CD14-positive monocyte (primary cell): Measurements from ENCODE around the gene CHCHD6. TPM values are rescaled to one million over a fixed set of nuclear protein-coding genes. Genes with fewer than 3 reads are reported as not detected.
A peak's percentile ranks its signal among the peaks of the same experiment; 100 is the strongest.

Source experiments
- DNase-seq, 3 donors: peaks; one replicate each; pipeline ENCODE4 v3.0.0-alpha.2; 2011 to 2022
- H2AFZ ChIP-seq: 2 replicates; pipeline ENCODE4 v1.6.0; 2012; ENCODE audit warnings: mild to moderate bottlenecking, low read depth, low read length, inconsistent platforms; ENCODE audit not compliant: insufficient read depth, poor library complexity, severe bottlenecking
- H3K27ac ChIP-seq, 2 donors: 1 replicate in 1 of 2; 2 replicates in 1 of 2; pipeline ENCODE4 v1.5.1; 2012 to 2013; ENCODE audit warnings: low read length in 2 of 2, control low read depth in 1 of 2, inconsistent platforms in 1 of 2, low read depth in 1 of 2, mild to moderate bottlenecking in 1 of 2
- H3K27me3 ChIP-seq, 2 donors: one replicate each; pipeline versions ENCODE4 v1.6.0 to v1.6.1; 2011 to 2013; ENCODE audit warnings: low read length in 2 of 2; ENCODE audit not compliant: control insufficient read depth in 2 of 2, insufficient read depth in 2 of 2
- H3K36me3 ChIP-seq, 2 donors: replicated peaks in 1 of 2; 1 replicate in 1 of 2; 2 replicates in 1 of 2; pipeline versions ENCODE4 v1.5.1 to v1.6.1; 2012 to 2013; ENCODE audit warnings: low read length in 2 of 2, control low read depth in 1 of 2, inconsistent platforms in 1 of 2, mild to moderate bottlenecking in 1 of 2; ENCODE audit not compliant: insufficient read depth in 2 of 2, control insufficient read depth in 1 of 2
- H3K4me1 ChIP-seq, 2 donors: 1 replicate in 1 of 2; 2 replicates in 1 of 2; pipeline versions ENCODE4 v1.5.1 to v1.6.1; 2012 to 2013; ENCODE audit warnings: low read length in 2 of 2, control low read depth in 1 of 2, inconsistent platforms in 1 of 2, mild to moderate bottlenecking in 1 of 2, moderate library complexity in 1 of 2; ENCODE audit not compliant: insufficient read depth in 2 of 2, control insufficient read depth in 1 of 2
- H3K4me2 ChIP-seq: replicated peaks from 2 replicates; pipeline ENCODE3; 2012; ENCODE audit warnings: low read length, moderate library complexity, mild to moderate bottlenecking; ENCODE audit not compliant: poor library complexity, severe bottlenecking; ENCODE audit errors: extremely low read depth
- H3K4me3 ChIP-seq, 3 experiments: fragments of 200-600 bp in 1 of 3; sonication (generic) in 1 of 3; replicated peaks in 1 of 3; 1 replicate in 2 of 3; 2 replicates in 1 of 3; pipeline ENCODE4 v1.5.1; 2011 to 2013; ENCODE audit warnings: low read length in 3 of 3, mild to moderate bottlenecking in 3 of 3, control low read depth in 2 of 3, low read depth in 2 of 3, inconsistent platforms in 1 of 3, moderate library complexity in 1 of 3
- H3K79me2 ChIP-seq: 2 replicates; pipeline ENCODE4 v1.6.0; 2012; ENCODE audit warnings: mild to moderate bottlenecking, control low read depth, inconsistent platforms, low read length, moderate library complexity; ENCODE audit not compliant: insufficient read depth
- H3K9ac ChIP-seq: 2 replicates; pipeline ENCODE4 v1.6.0; 2017; ENCODE audit warnings: low read length, mild to moderate bottlenecking; ENCODE audit not compliant: insufficient read depth, poor library complexity, severe bottlenecking
- H3K9me3 ChIP-seq, 2 donors: replicated peaks in 1 of 2; 1 replicate in 1 of 2; 2 replicates in 1 of 2; pipeline versions ENCODE4 v1.5.1 to v1.6.1; 2012 to 2013; ENCODE audit warnings: low read length in 2 of 2, control low read depth in 1 of 2; ENCODE audit not compliant: control insufficient read depth in 1 of 2, insufficient read depth in 1 of 2
- H4K20me1 ChIP-seq: 2 replicates; pipeline ENCODE4 v1.6.0; 2012; ENCODE audit warnings: mild to moderate bottlenecking, low read length, control low read depth, moderate library complexity; ENCODE audit not compliant: insufficient read depth
- H3K27ac Mint-ChIP-seq, 7 donors: one replicate each; pipeline ENCODE4 v1.8.0; 2020; ENCODE audit warnings: mild to moderate bottlenecking in 7 of 7, mixed read lengths in 7 of 7, moderate library complexity in 6 of 7, inconsistent platforms in 2 of 7
- H3K27me3 Mint-ChIP-seq, 3 donors: one replicate each; pipeline ENCODE4 v1.8.0; 2021 to 2022; ENCODE audit warnings: low read depth in 3 of 3, mild to moderate bottlenecking in 3 of 3, mixed read lengths in 3 of 3, moderate library complexity in 3 of 3, inconsistent platforms in 1 of 3
- H3K36me3 Mint-ChIP-seq, 2 donors: one replicate each; pipeline ENCODE4 v1.8.0; 2020; ENCODE audit warnings: mixed read lengths in 2 of 2, inconsistent platforms in 1 of 2, mild to moderate bottlenecking in 1 of 2
- H3K4me1 Mint-ChIP-seq: one replicate; pipeline ENCODE4 v1.8.0; 2020; ENCODE audit warnings: mild to moderate bottlenecking, mixed read lengths
- H3K4me3 Mint-ChIP-seq, 2 donors: one replicate each; pipeline ENCODE4 v1.8.0; 2020; ENCODE audit warnings: mild to moderate bottlenecking in 2 of 2, mixed read lengths in 2 of 2, moderate library complexity in 1 of 2
- H3K9me3 Mint-ChIP-seq, 7 donors: one replicate each; pipeline ENCODE4 v1.8.0; 2020 to 2022; ENCODE audit warnings: mixed read lengths in 7 of 7, mild to moderate bottlenecking in 6 of 7, moderate library complexity in 6 of 7, inconsistent platforms in 2 of 7
- WGBS: methylation state at CpG from one replicate; pipeline ENCODE4 v1.1.5; 2013; ENCODE audit warnings: missing lambda C conversion rate; ENCODE audit not compliant: insufficient coverage; 5-methylcytosine and 5-hydroxymethylcytosine counted together
- intact Hi-C, 2 donors: fragments of 100-400 bp; cut with micrococcal nuclease; formaldehyde crosslinking; loops; one replicate each; pipeline versions ENCODE4 v1.15.0 to v1.15.1; 2023
- polyA plus RNA-seq, 3 donors: library from polyadenylated mRNA; depleted of rRNA in 1 of 3; unstranded in 2 of 3; stranded (reverse) in 1 of 3; fragments of 300-500 nt in 2 of 3; fragments of >200 nt in 1 of 3; fragmentation: Illumina TruSeq in 2 of 3; gene quantifications; 1 replicate in 2 of 3; 2 replicates in 1 of 3; pipeline ENCODE4 v1.2.3, GENCODE V29; 2012 to 2021
- TF ChIP-seq, protein P1 (sequence below): fragments of 200-600 bp; IDR thresholded peaks from one replicate; pipeline ENCODE4 v1.8.0; 2022; ENCODE audit warnings: antibody characterized with exemption, mild to moderate bottlenecking

CHCHD6 gene
- polyA plus RNA-seq, 3 donors: 1.1 to 1.8 (median 1.8) TPM

DNA sequence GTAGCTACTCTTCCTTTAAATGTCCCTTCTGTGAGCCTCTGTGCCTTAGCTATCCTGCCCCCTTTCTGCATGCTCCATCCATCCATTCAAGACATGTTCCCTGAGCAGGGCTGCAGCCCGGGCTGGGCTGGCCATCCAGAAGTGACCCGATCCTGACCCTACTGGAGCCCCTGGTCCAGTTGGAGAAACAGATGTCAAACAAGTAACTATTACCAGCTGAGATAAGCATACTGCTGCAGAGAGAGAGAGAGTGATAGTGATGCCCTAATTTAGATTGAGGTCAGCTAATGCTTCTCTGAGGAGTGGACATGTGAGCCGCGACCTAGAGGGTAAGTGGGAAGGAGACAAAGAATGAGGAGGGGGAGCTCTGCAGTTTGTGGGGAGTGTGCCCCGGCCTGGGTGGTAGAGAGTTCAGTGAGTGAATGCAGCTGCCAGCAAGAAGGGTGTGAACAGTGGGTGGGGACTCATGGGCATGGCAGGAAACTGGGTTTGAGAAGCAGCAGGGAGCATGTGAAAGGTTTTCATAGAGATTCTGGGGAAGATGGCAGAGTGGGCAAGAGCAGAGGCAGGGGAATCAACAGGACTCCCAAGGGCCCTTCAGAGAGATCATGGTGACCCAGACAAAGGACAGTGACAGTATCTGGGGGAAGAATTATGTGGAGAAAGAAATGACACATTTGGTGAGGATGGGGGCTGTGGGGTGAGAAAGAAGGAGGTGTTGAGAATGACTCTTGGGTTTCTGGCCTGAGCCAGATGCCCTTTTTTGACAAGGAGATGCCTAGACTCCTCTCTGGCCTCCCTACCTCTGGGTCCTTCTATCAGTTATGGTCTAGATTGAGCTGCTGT lies 44.9 kb downstream of the CHCHD6 start:
- Histone ChIP-seq H3K27ac (no peak overlapping the region), H3K27me3 (no peaks in the 10 kb centered on the region), H3K4me1 (no peaks in the 10 kb centered on the region), H3K9ac (no peak overlapping the region), H3K36me3 (no peaks in the 10 kb centered on the region), H3K9me3 (no peaks in the 10 kb centered on the region), H4K20me1 (no peaks in the 10 kb centered on the region), H2AFZ (no peak overlapping the region), H3K79me2 (no peaks in the 10 kb centered on the region), H3K4me2 (no peak overlapping the region), H3K4me3 (no peak overlapping the region)
- 96% methylated on average over 5 of the region's 5 CpGs for WGBS
- Mint-ChIP-seq H3K9me3 (no peaks in the 10 kb centered on the region), H3K27ac (peak overlapping the region in 2 of 7 donors; percentile 13 to 22), H3K4me1 (no peaks in the 10 kb centered on the region), H3K4me3 (no peak overlapping the region), H3K36me3 (no peaks in the 10 kb centered on the region), H3K27me3 (peaks cover 0 to 1% (median 1%) of the 10 kb centered on the region in 3 donors)
- TF ChIP-seq, protein P1, sequence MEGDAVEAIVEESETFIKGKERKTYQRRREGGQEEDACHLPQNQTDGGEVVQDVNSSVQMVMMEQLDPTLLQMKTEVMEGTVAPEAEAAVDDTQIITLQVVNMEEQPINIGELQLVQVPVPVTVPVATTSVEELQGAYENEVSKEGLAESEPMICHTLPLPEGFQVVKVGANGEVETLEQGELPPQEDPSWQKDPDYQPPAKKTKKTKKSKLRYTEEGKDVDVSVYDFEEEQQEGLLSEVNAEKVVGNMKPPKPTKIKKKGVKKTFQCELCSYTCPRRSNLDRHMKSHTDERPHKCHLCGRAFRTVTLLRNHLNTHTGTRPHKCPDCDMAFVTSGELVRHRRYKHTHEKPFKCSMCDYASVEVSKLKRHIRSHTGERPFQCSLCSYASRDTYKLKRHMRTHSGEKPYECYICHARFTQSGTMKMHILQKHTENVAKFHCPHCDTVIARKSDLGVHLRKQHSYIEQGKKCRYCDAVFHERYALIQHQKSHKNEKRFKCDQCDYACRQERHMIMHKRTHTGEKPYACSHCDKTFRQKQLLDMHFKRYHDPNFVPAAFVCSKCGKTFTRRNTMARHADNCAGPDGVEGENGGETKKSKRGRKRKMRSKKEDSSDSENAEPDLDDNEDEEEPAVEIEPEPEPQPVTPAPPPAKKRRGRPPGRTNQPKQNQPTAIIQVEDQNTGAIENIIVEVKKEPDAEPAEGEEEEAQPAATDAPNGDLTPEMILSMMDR: no peak
- DNase-seq: no peak
- intact Hi-C loops: no loop called here

DNA sequence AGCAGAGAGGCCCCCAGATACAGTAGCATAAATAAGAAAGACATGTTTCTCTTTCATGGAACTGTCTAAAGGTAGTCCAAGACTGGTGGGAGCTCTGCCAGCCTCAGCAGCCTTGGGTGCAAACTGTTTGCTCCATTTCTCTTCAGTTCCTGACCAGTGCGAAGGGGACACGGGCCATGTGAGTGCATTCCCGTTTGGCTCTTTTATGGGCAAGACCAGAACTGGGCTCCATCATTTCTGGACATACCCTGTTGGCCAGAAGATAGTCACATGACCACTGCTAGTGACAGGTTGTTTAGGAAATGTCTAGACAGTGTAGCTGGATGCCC lies 45.5 kb downstream of the CHCHD6 start:
- Histone ChIP-seq H3K4me1 (no peaks in the 10 kb centered on the region), H3K4me3 (no peak overlapping the region), H3K79me2 (no peaks in the 10 kb centered on the region), H3K27me3 (no peaks in the 10 kb centered on the region), H2AFZ (no peak overlapping the region), H3K4me2 (no peak overlapping the region), H3K9ac (no peak overlapping the region), H3K9me3 (no peaks in the 10 kb centered on the region), H4K20me1 (no peaks in the 10 kb centered on the region), H3K36me3 (no peaks in the 10 kb centered on the region), H3K27ac (no peak overlapping the region)
- H3K27me3 Mint-ChIP-seq: peaks cover 0 to 1% (median 1%) of the 10 kb centered on the region in 3 donors
- no peak overlapping the region for H3K27ac Mint-ChIP-seq
- intact Hi-C loops: no loop called here
- DNase-seq: no peak
- TF ChIP-seq, protein P1: no peak
- H3K9me3 Mint-ChIP-seq: no peaks in the 10 kb centered on the region
- no peak overlapping the region for H3K4me3 Mint-ChIP-seq
- WGBS: 100% methylated on average over 3 of the region's 3 CpGs
- H3K36me3 Mint-ChIP-seq: no peaks in the 10 kb centered on the region
- H3K4me1 Mint-ChIP-seq: no peaks in the 10 kb centered on the region
